Activated CD8-positive, alpha-beta memory T cell treated with anti-CD3 and anti-CD28 coated beads for 24 hours (primary cell): ENCODE data around the gene SASH1.
"Not testable (repeated sequence)": the region's sequence is repeated elsewhere in the genome, so short reads cannot be mapped to it uniquely, and the experiment has no call there.

ENCODE experiments used
- DNase-seq: peaks from one replicate; pipeline ENCODE4 v3.0.0-alpha.2; 2020

SASH1 gene

GRCh38 chr6:148329596-148330381 is 12.8 kb upstream of the SASH1 start:
- no peak for DNase-seq

- DNase-seq = no peak
These were observed 10.6 kb upstream of the SASH1 start for GRCh38 chr6:148332088-148332487.

- DNase-seq = no peak
These were observed 5.7 kb upstream of the SASH1 start for GRCh38 chr6:148336901-148337300.

GRCh38 chr6:148339766-148340165 is 2.9 kb upstream of the SASH1 start:
- DNase-seq = no peak

GRCh38 chr6:148340586-148341297 is 1.9 kb upstream of the SASH1 start:
- no peak for DNase-seq

GRCh38 chr6:148342100-148342349 is 613 bp upstream of the SASH1 start:
- DNase-seq = no peak

- no peak for DNase-seq
These were observed 577 bp downstream of the SASH1 start for GRCh38 chr6:148343047-148343782.

- DNase-seq = no peak
These were observed 2.5 kb downstream of the SASH1 start for GRCh38 chr6:148345176-148345575.

- no peak for DNase-seq
These were observed 2.9 kb downstream of the SASH1 start for GRCh38 chr6:148345578-148345977.

- no peak for DNase-seq
These were observed 4.2 kb downstream of the SASH1 start for GRCh38 chr6:148346681-148347440.

- no peak for DNase-seq
These were observed 4.9 kb downstream of the SASH1 start for GRCh38 chr6:148347441-148348054.

GRCh38 chr6:148348335-148348734 is 5.7 kb downstream of the SASH1 start:
- DNase-seq = no peak

- DNase-seq = no peak
These were observed 6.1 kb downstream of the SASH1 start for GRCh38 chr6:148348778-148349177.

GRCh38 chr6:148349466-148349865 is 6.8 kb downstream of the SASH1 start:
- no peak for DNase-seq

- no peak for DNase-seq
These were observed 8.7 kb downstream of the SASH1 start for GRCh38 chr6:148351309-148351708.

GRCh38 chr6:148352421-148352820 is 9.8 kb downstream of the SASH1 start:
- not testable (repeated sequence) for DNase-seq

GRCh38 chr6:148358196-148358785 is 15.7 kb downstream of the SASH1 start:
- no peak for DNase-seq

- no peak for DNase-seq
These were observed 16.6 kb downstream of the SASH1 start for GRCh38 chr6:148359228-148359627.

GRCh38 chr6:148364056-148364824 is 21.6 kb downstream of the SASH1 start:
- no peak for DNase-seq

- DNase-seq = no peak
These were observed 22.4 kb downstream of the SASH1 start for GRCh38 chr6:148365041-148365440.

- no peak for DNase-seq
These were observed 24.9 kb downstream of the SASH1 start for GRCh38 chr6:148367411-148368024.
